Measurements from ENCODE around the gene MYH16. TPM values are rescaled to one million over a fixed set of nuclear protein-coding genes. Genes with fewer than 3 reads are reported as not detected.
"Not testable (repeated sequence)": the region's sequence is repeated elsewhere in the genome, so short reads cannot be mapped to it uniquely, and the experiment has no call there.

MYH16 gene
- total RNA-seq, 1 experiment from 2014 or later = 0.57 TPM

DNA sequence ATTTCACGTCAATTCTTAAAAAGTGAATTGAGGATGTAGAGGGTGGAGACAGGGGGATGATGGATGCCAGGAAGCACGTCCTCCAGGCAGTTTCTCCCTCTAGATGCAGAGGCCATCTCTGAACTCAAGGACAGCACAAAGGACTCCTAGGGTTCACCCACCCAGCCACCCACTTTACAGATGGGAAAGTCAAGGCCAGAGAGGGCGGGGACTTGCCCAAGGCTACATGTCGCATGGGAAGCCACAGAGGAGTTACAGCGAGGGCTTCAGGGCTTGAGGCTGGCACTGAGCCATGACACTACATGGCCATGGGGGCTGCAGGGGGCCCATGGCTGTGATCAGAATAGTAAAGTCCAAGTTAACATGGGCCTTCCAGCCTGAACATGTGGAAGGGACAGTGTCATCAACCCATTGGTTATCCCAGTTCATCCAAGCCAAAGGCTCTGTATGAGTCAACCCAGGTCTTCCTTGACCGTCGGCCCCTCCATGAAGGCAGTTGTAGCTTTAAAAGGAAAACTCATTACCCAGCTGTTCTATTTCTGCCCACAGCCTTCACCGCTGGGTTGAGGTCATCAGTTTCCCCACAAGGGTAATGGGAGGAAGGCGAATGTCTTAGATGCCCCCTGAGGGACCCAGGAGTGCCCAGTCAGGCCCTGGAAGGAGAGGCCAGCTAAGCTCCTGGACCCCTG is 40.4 kb upstream of the MYH16 start:
- CTCF ChIA-PET = no interaction called here

DNA sequence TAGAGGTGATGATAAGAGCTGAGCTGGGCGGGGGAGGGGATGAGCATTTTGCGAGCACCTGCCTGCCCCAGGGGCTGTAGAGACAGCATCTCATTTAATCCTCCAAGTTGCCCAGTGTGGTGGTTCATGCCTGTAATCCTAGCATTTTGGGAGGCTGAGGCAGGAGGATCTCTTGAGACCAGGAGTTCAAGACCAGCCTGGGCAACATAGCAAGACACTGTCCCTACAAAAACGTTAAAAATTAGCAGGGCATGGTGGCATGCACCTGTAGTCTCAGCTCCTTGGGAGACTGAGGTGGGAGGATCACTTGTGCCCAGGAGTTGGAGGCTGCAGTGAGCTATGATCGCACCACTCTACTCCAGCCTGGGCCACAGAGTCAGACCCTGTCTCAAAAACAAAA is 39.7 kb upstream of the MYH16 start:
- POLR2A ChIA-PET; DNase-seq (ENCODE audit: low read depth, low spot score); H2AFZ ChIP-seq (ENCODE audit: low read depth, low read length, poor library complexity, severe bottlenecking); H3K79me2 ChIP-seq (ENCODE audit: insufficient read depth, low read length); RAD21 ChIA-PET (ENCODE audit: low non-redundant PET in 1 of 2, low total read pairs in 2 of 2, uncharacterized antibody in 2 of 2, unreplicated experiment in 2 of 2); H3K36me3 ChIP-seq (ENCODE audit: control insufficient read depth in 1 of 2, insufficient read depth in 2 of 2, low read length in 2 of 2); H4K20me1 ChIP-seq (ENCODE audit: insufficient read depth); H3K27ac ChIP-seq (ENCODE audit: low read depth, low read length); CTCF ChIA-PET; H3K4me3 ChIP-seq (replicated peaks in 1 of 2; ENCODE audit: low read depth in 1 of 2, low read length in 2 of 2); intact Hi-C loops (cut with micrococcal nuclease); H3K9me2 ChIP-seq (ENCODE audit: insufficient read depth); BruUV-seq (replicated peaks); H3K4me2 ChIP-seq (ENCODE audit: low read length); H3K27me3 ChIP-seq (ENCODE audit: insufficient read depth, low read length); ATAC-seq; H3K9ac ChIP-seq (ENCODE audit: low read length); H3K9me3 ChIP-seq (ENCODE audit: control insufficient read depth in 1 of 2, insufficient read depth in 1 of 2, low read depth in 1 of 2, low read length in 2 of 2): not testable (repeated sequence)
- peaks cover 5 to 26% of the 10 kb centered on the region in 2 experiments; a peak in 3 of 4 replicates for H3K4me1 ChIP-seq (ENCODE audit: control insufficient read depth in 1 of 2, insufficient read depth in 2 of 2, low read length in 2 of 2)

More for the DNA sequence above, 40.4 kb upstream of the MYH16 start:
- H3K27me3 ChIP-seq (ENCODE audit: insufficient read depth, low read length) = no peaks in the 10 kb centered on the region
- peaks cover 5 to 26% of the 10 kb centered on the region in 2 experiments; a peak in 3 of 4 replicates for H3K4me1 ChIP-seq (ENCODE audit: control insufficient read depth in 1 of 2, insufficient read depth in 2 of 2, low read length in 2 of 2)
- no TSS peak for BruUV-seq (replicated peaks)
- H3K4me2 ChIP-seq (ENCODE audit: low read length) = no peak overlapping the region
- TF ChIP-seq SP1 (IDR thresholded peaks at IDR 0.05; ENCODE audit: low read depth) (no peak), EZH2phosphoT487 (IDR thresholded peaks at IDR 0.05; ENCODE audit: borderline replicate concordance) (no peak), EZH2 (IDR thresholded peaks at IDR 0.05) (no peak), RAD21 (IDR thresholded peaks at IDR 0.05; ENCODE audit: low read depth) (no peak)
- TF ChIP-seq, protein P1, sequence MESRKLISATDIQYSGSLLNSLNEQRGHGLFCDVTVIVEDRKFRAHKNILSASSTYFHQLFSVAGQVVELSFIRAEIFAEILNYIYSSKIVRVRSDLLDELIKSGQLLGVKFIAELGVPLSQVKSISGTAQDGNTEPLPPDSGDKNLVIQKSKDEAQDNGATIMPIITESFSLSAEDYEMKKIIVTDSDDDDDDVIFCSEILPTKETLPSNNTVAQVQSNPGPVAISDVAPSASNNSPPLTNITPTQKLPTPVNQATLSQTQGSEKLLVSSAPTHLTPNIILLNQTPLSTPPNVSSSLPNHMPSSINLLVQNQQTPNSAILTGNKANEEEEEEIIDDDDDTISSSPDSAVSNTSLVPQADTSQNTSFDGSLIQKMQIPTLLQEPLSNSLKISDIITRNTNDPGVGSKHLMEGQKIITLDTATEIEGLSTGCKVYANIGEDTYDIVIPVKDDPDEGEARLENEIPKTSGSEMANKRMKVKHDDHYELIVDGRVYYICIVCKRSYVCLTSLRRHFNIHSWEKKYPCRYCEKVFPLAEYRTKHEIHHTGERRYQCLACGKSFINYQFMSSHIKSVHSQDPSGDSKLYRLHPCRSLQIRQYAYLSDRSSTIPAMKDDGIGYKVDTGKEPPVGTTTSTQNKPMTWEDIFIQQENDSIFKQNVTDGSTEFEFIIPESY (IDR thresholded peaks at IDR 0.05; ENCODE audit: extremely low read depth, insufficient replicate concordance, low read length) = no peak
- TF ChIP-seq, protein P2, sequence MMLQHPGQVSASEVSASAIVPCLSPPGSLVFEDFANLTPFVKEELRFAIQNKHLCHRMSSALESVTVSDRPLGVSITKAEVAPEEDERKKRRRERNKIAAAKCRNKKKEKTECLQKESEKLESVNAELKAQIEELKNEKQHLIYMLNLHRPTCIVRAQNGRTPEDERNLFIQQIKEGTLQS (IDR thresholded peaks at IDR 0.05) = no peak
- TF ChIP-seq, protein P3, sequence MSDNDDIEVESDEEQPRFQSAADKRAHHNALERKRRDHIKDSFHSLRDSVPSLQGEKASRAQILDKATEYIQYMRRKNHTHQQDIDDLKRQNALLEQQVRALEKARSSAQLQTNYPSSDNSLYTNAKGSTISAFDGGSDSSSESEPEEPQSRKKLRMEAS (IDR thresholded peaks at IDR 0.05) = no peak
- no peaks in the 10 kb centered on the region for H3K9me3 ChIP-seq (ENCODE audit: control insufficient read depth in 1 of 2, insufficient read depth in 1 of 2, low read depth in 1 of 2, low read length in 2 of 2)
- no peaks in the 10 kb centered on the region for H4K20me1 ChIP-seq (ENCODE audit: insufficient read depth)
- H3K36me3 ChIP-seq (ENCODE audit: control insufficient read depth in 1 of 2, insufficient read depth in 2 of 2, low read length in 2 of 2) = no peaks in the 10 kb centered on the region
- no peak overlapping the region for H3K27ac ChIP-seq (ENCODE audit: low read depth, low read length)
- H3K9ac ChIP-seq (ENCODE audit: low read length) = no peak overlapping the region
- ATAC-seq (no peak), DNase-seq (ENCODE audit: low read depth, low spot score) (no peak)
- RAD21 ChIA-PET (ENCODE audit: low non-redundant PET in 1 of 2, low total read pairs in 2 of 2, uncharacterized antibody in 2 of 2, unreplicated experiment in 2 of 2) = no interaction called here
- H3K79me2 ChIP-seq (ENCODE audit: insufficient read depth, low read length) = no peaks in the 10 kb centered on the region
- no peak overlapping the region for H3K4me3 ChIP-seq (replicated peaks in 1 of 2; ENCODE audit: low read depth in 1 of 2, low read length in 2 of 2)
- no peak overlapping the region for H2AFZ ChIP-seq (ENCODE audit: low read depth, low read length, poor library complexity, severe bottlenecking)
- POLR2A ChIA-PET = no interaction called here
- H3K9me2 ChIP-seq (ENCODE audit: insufficient read depth) = no peaks in the 10 kb centered on the region
- intact Hi-C loops (cut with micrococcal nuclease) = no loop called here

All from HCT116 (cell line).